ENCODE data around the gene CABP7.

Gene CABP7

DNA sequence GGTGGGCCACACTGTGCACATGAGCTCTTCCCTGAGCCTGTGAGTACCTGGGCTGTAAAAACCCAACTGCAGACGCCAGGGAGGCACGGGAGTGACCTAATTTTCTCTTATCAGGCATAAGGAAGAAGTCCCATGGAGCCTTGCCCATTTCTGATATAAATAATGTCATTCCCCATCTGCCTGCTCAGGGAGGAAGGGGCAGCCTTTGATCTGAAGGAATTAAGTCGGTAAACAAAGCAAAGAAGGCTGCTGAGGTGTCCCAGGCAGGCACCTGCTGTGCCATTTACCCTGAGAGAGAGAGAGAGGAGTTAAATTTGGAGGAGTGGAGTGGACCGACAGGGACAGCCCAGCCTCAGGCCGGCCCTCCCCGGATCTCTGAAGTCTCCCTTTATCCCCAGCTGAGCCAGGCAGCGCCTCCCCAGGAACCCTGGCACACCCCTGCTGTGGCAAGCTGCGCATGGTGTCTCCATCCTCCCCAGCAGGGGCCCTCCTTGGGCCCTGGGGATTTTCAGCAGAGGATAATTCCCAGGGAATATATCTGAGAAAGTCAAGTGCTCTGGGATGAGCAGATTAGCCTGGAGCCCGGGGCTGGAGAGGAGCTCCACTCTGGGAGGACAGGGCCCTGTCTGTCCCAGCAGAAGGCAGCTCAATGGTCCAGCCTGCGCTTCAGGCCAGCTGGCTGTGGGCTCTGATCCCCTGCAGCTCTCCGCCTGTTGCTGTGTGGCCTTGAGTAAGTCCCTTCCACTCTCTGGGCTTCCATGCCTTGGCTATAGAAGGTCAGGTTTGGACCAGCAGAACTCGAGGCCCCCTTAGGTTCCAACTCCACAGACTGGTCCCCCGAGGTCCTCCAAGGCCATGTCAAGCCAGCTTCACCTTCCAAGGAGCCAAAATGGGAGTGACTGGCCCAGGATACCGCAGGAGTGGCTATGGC lies 17.5 kb upstream of the CABP7 start:
- DNase-seq (ENCODE audit: low spot score), result peak; percentile 39

DNA sequence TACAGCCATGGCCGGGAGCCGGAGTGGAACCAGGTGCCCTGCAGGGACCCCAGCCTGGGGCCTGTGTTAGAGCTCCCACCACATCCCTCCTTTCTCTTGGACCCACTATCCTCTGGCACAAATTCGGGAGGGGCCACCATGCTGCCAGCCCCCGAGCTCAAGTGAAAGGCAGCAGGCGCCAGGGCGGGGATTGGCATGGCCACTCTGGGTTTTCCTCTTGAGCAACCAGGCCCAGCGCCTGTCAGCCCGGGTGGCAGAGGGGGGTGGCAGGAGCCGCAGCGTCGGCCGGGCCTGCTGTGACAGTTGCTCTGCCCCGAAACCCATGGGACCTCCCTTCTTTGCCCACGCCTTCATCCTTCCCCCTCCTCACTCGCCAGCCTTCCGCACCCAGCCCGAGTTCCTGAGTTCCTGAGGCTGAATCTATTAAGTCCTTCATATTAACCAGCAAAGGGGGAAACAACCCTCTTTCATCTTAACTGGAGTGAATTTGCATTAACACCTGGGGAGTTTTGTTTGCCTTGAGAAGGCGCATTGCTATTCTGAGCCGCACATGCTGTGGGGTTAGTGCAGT lies 16.8 kb upstream of the CABP7 start:
- DNase-seq (ENCODE audit: low spot score), result no peak

DNA sequence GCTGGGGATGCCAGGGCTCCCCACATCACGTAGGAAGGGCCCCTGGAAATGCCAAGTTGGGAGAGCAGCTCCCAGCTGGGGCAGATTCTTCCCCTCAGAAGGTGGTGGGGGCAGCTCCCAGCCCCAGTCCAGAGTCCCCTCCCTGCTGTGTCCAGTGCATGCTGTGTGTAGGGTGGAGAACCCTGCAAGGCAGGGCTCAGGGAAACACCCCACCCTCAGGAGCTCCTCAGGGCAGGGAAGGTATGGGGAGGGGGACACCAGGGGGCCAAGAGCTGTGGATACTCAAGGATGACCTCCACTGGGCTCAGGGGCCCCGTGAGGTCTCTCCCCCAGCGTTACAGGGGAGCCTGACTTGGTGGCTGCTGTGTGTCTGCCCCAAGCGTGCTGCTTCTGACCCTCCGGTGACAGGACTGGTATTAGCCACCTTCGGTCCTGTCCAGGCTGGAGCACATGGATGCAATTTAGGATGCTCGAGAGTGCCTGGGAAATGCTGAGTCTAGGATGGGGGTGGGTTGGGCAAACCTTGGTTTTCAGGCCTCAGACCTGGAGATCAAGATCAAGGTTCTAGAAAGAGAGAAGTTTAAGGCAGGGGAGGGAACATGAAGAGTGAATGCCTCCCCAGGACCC lies 16.1 kb upstream of the CABP7 start:
- DNase-seq (ENCODE audit: low spot score), result no peak

DNA sequence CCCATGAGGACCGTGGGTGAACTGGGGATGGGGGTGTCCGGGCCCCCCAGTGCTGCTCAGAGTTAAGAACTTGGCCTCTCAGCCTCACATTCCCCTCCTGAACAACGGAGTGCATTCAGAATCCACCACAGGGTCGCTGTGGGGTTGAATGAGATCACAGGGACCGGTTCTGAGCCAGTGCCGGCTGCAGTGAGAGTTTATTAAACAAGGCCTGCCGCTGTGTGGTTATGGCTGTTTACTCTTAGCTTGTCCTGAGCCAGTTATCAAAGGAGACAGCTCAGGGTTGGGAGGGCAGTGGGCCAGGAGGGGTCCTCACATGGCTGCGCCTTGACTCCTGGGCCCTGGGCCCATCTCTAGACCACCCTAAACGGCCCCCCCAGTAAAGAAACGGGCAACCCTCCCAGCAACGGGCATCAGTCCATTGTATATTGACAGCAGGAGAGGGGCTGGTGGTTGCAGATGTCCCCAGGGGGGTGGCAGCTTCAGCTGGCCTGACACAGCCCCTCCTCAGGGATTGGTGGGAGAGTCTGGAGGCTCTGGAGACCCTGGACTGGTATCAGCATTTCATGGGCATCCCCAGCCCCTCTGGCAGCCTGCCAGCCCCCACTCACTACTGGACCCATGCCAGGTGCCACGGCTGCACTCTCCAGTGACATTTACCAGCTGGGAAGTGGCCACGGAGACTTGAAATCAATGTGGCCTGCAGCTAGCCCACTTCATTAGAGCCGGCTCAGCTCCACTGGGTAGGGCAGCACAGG lies 15.1 kb upstream of the CABP7 start:
- peak; percentile 91 for DNase-seq (ENCODE audit: low spot score)

DNA sequence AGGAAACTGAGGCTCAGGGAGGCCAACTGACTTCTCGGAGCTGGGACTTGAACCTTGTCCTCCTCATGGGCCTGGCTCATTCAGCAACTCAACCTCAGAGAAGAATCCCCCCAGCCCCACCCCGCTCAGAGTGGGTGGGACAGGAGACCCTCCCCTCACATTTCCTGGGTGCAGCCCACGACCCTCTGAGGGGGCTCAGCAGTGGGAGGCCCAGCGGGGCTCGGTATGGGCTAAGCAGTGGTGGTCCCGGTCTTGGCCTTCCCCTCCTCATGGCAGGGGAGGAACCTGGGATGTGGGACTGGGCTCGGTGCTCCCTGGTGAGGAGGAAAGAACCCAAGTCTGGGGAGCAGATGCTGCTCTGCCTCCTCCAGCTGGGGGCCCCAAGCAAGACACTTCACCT lies 14.2 kb upstream of the CABP7 start:
- no peak for DNase-seq (ENCODE audit: low spot score)

DNA sequence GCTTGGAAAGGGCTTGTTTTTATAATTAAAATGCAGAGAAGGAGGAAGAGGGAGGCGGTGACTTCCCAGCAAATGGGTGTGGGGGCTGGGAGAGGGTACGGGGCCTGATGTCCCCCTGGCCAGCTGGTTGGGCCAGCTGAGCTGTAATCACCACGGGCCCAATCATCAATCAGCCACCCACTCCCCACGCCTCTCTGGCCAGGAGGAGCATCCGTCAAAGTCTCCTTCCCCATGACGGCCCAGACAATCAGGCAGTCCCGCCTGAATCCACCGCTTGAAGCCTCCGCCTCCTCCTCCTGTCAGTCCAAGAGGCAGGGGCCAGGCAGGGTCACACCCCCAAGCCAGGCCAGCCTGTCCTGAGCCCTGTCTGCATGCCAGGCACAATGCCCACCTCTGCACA lies 13.3 kb upstream of the CABP7 start:
- no peak for DNase-seq (ENCODE audit: low spot score)

DNA sequence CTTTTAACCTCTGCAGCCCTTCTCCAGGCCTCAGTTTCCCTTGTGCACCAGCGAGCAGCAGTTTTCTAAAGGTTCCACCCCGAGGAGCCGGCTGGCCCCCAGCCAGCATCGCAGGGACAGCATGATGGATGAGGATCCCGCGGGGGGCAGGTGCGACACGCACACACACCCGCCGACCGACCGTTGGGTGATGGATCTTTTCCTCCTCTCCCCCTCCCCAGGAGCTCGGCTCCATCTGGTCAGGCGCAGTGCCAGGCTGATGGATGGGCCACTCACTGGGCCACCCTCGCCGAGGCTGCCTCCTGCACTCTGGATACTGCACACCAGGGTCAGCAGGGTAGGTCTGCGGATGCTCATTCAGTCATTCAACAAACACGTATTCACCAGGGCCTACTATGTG lies 12.8 kb upstream of the CABP7 start:
- no peak for DNase-seq (ENCODE audit: low spot score)

DNA sequence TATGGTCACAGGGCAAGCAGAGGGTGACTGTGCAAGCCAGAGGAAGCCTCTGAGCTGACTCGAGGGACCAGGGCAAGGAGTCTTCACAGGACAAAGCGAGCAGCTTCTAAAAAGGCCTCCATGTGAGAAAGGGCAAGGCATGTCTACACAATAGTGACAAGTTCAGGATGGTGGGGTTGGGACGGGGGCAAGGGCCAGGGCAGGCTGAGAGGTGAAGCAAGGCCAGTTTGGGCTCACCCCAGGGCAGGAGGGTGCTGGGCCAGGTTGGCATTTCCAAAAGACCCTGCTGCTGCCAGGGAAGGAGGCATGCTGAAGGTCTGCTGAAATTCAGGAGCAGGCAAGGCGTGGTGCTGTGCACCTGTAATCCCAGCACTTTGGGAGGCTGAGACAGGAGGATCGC lies 12.3 kb upstream of the CABP7 start:
- DNase-seq (ENCODE audit: low spot score), result no peak

DNA sequence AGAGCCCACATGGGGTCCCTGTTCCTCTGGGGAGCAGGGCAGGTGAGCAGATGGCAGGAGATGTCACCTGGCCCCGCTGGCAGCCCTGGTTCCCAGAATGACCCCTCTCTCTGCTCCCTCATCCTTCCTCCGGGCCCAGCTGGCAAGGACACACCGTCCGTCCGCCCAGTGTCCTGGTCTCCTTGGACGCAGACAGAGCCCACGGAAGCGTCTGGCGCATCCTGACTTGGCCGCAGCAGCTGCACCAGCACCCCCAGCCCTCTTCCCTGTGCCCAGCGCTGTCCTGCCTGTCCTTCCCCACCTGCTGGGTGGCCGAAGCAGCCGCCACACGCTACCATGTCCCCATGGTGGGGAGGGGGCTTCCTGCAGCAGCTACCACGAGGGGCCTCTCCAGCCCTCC lies 9.6 kb upstream of the CABP7 start:
- DNase-seq (ENCODE audit: low spot score), result no peak

DNA sequence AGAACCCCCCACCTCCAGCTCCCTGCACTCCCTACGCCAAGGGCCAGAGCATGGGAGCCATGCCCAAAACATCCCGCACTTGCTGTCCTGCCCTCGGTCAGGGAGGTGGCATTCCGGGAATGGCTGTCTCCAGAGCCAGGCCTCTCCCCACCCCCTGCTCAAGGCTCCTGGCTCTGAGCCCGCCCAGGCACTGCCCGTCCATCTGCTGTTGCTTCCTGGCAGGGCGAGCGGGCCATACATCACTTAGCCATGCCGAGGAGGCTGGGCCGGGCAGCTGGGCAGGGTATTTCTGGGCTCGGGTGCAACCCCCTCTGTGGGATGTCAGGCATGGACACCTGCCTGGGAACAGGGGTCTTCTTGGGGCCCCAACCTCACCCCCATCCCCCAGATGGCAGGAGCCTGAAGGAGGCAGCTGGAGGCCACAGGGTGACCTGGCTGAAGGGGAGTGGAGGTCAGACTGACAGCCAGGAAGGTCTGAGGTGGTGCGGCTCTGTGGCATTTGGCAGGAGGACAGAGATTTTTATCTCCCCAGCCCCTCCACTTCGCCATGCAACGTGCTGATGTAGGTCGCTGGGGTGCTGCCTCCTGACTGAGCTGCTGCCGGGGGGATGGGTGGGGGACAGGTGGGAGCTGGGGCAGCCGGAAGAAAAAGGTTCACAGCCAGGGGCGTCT lies 8.7 kb upstream of the CABP7 start:
- DNase-seq (ENCODE audit: low spot score), result no peak

DNA sequence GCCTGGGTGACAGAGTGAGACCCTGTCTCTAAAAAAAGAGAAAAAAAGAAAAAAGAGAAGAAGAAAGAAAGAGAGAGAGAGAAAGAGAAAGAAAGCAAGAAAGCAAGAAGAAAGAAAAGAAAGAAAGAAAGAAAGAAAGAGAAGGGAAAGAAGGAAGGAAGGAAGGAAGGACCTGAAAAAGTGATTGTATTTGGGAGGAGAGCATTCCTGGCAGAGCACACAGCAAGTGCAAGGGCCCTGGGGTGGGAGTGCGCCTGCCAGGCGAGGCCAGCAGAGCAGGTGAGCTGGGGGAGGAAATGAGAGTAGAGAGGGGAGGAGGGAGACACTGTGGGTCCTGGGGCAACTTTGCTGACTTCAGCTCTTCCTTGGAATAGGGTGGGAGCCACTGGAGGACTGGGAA lies 7.7 kb upstream of the CABP7 start:
- no peak for DNase-seq (ENCODE audit: low spot score)

DNA sequence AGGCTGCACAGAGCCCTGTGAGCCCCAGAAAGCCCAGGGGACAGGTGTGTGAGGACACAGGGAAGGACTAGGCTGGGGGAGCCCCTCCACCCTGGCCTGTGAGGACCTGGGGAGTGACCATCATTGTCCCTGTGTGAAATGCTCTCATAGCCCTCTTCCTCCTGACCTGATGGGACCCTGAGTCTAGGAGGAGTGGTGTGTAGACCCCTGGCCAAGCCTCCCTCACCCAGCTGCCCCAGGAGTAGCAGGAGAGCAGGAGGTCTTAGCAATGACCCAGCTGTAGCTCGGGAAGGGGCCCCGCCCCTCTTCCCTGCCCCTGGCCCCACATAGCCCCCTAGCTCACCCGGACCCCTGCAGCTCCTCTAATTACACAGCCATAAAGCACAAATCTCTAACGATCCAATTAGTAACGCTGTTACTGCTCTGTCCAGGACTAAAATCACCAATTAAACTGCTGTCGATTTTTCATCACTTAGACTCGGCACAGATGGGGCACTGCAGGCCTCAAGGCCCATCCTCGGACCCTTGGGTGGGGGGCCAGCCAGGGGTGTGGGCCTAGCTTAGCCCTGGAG lies 6.6 kb upstream of the CABP7 start:
- no peak for DNase-seq (ENCODE audit: low spot score)

DNA sequence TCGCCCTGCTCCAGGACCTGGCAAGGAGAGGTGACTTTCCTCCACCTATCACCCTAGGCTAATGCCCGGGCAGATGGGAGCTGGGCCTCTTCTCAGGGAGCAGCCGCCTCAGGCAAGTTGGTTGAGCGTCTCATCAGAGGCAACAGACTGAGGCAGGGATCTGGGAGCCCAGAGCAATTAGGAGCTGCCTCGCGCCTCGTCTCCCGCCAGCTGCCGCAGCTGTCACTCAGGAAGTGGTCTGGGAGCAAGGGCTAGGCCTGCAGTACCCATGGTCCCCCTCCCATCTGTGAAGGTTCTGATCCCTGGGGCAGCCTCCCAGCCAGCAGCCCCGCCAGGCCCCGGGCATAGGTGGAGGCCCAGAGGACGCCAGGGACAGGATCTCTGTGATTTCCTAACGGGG lies 4.6 kb upstream of the CABP7 start:
- no peak for DNase-seq (ENCODE audit: low spot score)

DNA sequence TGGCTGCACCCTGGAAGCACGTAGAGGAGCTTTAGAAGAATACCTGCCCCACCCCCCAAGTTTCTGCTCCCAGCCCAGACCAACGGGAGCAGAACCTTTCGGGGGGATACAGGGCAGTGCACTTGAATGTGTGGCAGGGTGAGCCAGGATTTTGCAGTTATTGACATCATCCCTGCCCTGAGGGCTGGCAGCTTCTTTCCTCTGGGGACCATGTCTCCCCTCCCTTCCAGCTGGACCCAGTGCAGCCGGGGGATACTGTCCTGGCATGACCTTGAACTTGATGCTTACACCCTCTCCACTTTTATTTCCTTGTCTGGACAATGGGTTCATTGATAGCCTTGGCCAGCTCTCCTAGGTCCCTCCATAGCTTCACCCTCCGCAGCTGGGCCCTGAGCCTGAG lies 4.1 kb upstream of the CABP7 start:
- no peak for DNase-seq (ENCODE audit: low spot score)

DNA sequence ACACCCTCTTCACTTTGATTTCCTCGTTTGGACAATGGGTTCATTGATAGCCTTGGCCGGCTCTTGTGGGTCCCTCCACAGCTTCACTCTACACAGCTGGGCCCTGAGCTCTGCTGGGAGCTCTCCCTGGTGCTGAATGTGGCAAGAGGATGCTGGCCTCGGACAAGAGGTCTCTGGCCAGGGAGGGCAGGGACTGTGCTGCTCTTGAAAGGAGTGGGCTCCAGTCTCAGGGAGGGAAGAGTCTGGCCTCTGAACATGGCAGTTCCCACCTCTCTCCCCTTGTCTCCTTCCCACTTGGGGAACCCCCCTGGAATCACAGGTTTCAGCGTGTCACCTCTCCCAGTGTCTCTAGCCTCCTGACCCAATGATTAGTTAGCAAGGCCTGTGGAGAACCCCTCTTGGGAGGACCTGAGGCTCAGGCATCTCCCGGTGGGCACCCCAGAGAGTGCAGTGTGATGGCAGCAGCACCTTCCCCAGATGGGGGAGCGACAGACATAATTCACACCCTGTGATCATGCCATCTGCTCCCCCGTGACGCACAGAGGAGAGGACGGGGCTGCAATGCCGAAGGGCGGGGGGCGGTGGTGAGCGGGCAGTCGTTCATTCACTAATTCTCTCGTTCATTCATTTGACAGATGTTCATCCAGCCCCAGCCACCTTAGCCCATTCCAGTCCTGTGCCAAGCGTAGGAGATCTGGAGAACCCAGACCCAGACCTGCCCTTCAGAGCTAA lies 2.8 kb upstream of the CABP7 start:
- DNase-seq (ENCODE audit: low spot score), result peak; percentile 94

DNA sequence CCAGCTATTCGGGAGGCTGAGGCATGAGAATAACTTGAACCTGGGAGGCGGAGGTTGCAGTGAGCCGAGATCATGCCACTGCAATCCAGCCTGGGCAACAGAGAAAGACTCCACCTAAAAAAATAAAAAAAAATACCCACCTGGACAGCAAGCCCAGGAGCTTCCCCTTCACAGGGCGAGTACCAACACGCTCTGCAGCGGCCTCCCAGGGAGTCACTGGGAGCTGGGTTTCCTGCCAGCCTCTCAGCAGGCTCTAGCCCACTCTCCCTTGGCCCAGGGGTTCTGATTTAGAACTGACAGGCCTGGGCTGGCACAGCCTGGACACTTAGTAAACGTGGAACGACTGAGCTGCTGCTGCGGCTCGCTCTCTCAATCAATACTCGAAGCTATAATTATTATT lies 2.0 kb upstream of the CABP7 start:
- no peak for DNase-seq (ENCODE audit: low spot score)

DNA sequence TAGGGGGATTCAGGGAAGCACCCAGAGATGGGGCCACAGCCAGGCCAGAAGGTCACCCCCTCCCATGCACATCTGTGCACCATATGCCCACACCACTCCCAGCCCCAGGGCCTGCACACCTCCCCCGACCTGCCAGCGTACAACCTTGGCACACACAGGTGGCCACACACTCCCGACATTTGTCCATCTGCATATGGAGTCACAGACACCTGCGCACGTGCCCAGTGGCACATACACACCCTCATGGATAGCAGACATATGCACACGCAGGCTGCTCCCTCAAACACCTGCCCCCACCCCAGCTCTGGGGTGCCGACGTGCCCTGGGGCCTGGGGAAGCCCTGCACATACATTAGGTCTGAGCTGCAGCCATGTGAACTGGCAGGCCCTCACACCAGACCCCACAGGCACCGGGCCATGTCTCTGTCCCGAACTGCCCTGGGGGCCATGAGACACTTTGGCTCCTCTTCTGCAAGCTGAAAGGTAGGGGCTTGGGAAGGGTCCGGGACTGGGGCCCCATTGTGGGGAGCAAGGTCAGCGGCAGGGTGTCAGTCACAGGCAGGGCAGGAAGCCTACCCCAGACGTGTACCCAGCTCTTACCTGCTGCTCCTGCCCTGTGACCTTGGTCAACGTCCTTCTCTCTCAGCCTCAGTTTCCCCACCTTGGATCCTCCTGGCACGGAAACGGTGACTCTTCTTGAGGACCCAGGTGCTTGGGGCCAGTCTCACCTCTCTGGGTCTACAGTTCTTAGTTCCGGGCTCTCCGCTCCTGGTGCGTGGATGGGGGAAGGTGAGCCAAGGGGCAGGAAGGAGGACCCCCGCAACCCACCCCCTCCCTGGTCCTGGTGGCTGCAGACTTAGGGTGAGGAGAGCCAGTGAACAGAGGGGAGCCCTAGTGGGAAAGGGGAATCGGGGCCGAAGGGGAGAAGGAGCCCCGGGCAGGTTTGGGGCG lies 579 bp upstream of the CABP7 start:
- no peak for DNase-seq (ENCODE audit: low spot score)

DNA sequence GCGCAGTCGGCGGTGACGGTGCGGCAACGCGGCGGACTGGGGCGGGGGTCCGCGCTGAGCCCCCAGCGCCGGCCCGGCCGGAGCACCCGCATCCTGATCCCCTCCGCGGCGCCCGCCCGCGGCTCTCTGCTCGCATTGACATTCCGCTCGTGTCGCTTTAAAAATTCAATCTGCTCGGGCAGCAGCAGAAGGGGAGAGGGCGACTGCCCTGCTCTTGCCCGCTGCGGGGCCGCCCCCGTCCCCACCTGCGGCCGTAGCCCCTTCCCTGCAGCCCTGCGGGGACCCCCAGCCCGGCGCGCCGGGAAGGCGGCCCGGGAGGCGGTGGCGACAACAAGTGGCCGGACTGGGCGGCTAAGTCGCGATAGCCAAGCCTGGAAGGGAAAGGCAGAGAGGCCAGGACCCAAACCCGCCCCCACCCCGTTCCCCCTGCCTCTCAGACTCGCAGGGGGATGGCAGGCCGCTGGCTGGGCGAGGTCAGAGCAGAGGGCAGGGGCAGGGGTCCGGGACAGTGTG lies 1.1 kb downstream of the CABP7 start:
- DNase-seq (ENCODE audit: low spot score), result no peak

DNA sequence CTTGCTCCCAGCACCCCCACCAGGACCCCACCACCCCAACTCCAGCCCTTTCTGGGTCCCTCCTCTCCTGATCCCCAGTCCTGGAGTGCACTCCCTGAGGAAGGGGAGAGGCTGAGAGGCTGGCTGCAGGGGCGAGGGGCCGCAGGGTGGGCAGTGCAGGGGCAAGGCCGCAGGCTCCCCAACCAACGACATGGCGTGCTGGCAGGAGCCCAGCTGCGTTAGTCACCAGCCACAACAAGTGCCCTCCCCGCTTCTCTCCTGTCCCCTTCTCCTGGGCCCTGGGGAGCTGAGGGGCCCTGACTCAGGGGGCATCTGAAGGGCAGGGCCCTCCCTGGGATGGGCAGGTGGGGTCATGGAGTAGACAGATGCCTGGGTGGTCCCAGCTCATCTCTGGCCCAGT lies 2.3 kb downstream of the CABP7 start:
- no peak for DNase-seq (ENCODE audit: low spot score)

DNA sequence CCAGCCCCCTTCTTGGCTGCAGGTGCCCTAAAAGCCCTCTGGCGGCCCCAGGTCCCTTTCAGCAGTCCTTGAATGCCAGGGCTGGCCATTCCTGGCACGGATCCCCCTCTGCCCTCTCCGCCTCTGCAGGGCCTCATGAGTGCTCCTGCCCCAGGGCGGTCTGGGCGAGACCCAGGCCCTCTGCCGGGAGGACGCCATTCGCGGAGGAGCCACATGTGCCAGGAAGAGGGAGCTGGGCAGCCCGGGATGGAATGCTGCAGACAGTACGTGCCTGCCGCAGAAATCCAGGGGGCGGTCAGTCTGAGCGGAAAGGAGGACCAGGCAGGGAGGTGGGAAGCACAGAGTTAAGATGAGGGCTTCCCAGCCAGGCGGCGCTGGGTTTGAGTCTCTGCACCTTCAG lies 2.8 kb downstream of the CABP7 start:
- no peak for DNase-seq (ENCODE audit: low spot score)
